ENCODE data around the gene JPH3. TPM values are rescaled to one million over a fixed set of nuclear protein-coding genes. Genes with fewer than 3 reads are reported as not detected.

JPH3 gene
- total RNA-seq, 1 experiment from 2014 or later = not detected

- ChIA-PET CTCF (no interaction called here), POLR2A (ENCODE audit: unreplicated experiment) (no interaction called here)
- no peaks in the 10 kb centered on the region for H4K20me1 ChIP-seq (ENCODE audit: insufficient read depth)
- no peak overlapping the region for H2AFZ ChIP-seq
- H3K4me1 ChIP-seq (replicated peaks; ENCODE audit: insufficient read depth) = no peaks in the 10 kb centered on the region
- no peak overlapping the region for H3K4me2 ChIP-seq
- TF ChIP-seq EZH2 (IDR thresholded peaks at IDR 0.05; ENCODE audit: low read depth) (no peak), CTCF (conservative IDR thresholded peaks at IDR 0.05) (no peak)
- BruUV-seq (replicated peaks) = no TSS peak
- no peak for DNase-seq
- intact Hi-C loops (cut with micrococcal nuclease; ENCODE audit: unreplicated experiment) = no loop called here
- no peaks in the 10 kb centered on the region for H3K36me3 ChIP-seq (ENCODE audit: low read depth)
- H3K79me2 ChIP-seq (ENCODE audit: low read depth) = no peaks in the 10 kb centered on the region
- H3F3A ChIP-seq (ENCODE audit: insufficient read depth, low read depth) = no peaks in the 10 kb centered on the region
- H3K27me3 ChIP-seq (ENCODE audit: insufficient read depth, low read depth) = peaks cover 76% of the 10 kb centered on the region
- H3K4me3 ChIP-seq = no peak overlapping the region
- no peak overlapping the region for H3K27ac ChIP-seq
- no peaks in the 10 kb centered on the region for H3K9me2 ChIP-seq (ENCODE audit: insufficient read depth)
- H3K9me3 ChIP-seq (ENCODE audit: insufficient read depth, low read depth) = no peaks in the 10 kb centered on the region
Observed at GRCh38 chr16:87555647-87556046, 46.7 kb upstream of the JPH3 start.

- no peaks in the 10 kb centered on the region for H3K4me1 ChIP-seq (replicated peaks; ENCODE audit: insufficient read depth)
- H2AFZ ChIP-seq = no peak overlapping the region
- ChIA-PET POLR2A (ENCODE audit: unreplicated experiment) (no interaction called here), CTCF (no interaction called here)
- H3K9me2 ChIP-seq (ENCODE audit: insufficient read depth) = no peaks in the 10 kb centered on the region
- H4K20me1 ChIP-seq (ENCODE audit: insufficient read depth) = no peaks in the 10 kb centered on the region
- no peak overlapping the region for H3K4me3 ChIP-seq
- H3F3A ChIP-seq (ENCODE audit: insufficient read depth, low read depth) = no peaks in the 10 kb centered on the region
- H3K36me3 ChIP-seq (ENCODE audit: low read depth) = no peaks in the 10 kb centered on the region
- H3K27ac ChIP-seq = no peak overlapping the region
- intact Hi-C loops (cut with micrococcal nuclease; ENCODE audit: unreplicated experiment) = no loop called here
- peaks cover 66% of the 10 kb centered on the region for H3K27me3 ChIP-seq (ENCODE audit: insufficient read depth, low read depth)
- no peak for DNase-seq
- no peak for TF ChIP-seq CTCF (conservative IDR thresholded peaks at IDR 0.05)
- no peak for TF ChIP-seq EZH2 (IDR thresholded peaks at IDR 0.05; ENCODE audit: low read depth)
- BruUV-seq (replicated peaks) = no TSS peak
- no peaks in the 10 kb centered on the region for H3K9me3 ChIP-seq (ENCODE audit: insufficient read depth, low read depth)
- H3K4me2 ChIP-seq = no peak overlapping the region
- H3K79me2 ChIP-seq (ENCODE audit: low read depth) = no peaks in the 10 kb centered on the region
Observed at GRCh38 chr16:87556941-87557459, 45.3 kb upstream of the JPH3 start.

GRCh38 chr16:87558682-87559081 lies 43.6 kb upstream of the JPH3 start:
- H3K4me2 ChIP-seq = no peak overlapping the region
- H3K9me3 ChIP-seq (ENCODE audit: insufficient read depth, low read depth) = no peaks in the 10 kb centered on the region
- no peak for TF ChIP-seq EZH2 (IDR thresholded peaks at IDR 0.05; ENCODE audit: low read depth)
- H3K27me3 ChIP-seq (ENCODE audit: insufficient read depth, low read depth) = peaks cover 60% of the 10 kb centered on the region
- CTCF ChIA-PET = no interaction called here
- no peaks in the 10 kb centered on the region for H3K79me2 ChIP-seq (ENCODE audit: low read depth)
- no peak overlapping the region for H3K27ac ChIP-seq
- no TSS peak for BruUV-seq (replicated peaks)
- H2AFZ ChIP-seq = no peak overlapping the region
- H3K36me3 ChIP-seq (ENCODE audit: low read depth) = no peaks in the 10 kb centered on the region
- intact Hi-C loops (cut with micrococcal nuclease; ENCODE audit: unreplicated experiment) = no loop called here
- POLR2A ChIA-PET (ENCODE audit: unreplicated experiment) = no interaction called here
- DNase-seq = no peak
- H4K20me1 ChIP-seq (ENCODE audit: insufficient read depth) = no peaks in the 10 kb centered on the region
- no peak overlapping the region for H3K4me3 ChIP-seq
- H3K4me1 ChIP-seq (replicated peaks; ENCODE audit: insufficient read depth) = no peaks in the 10 kb centered on the region
- no peaks in the 10 kb centered on the region for H3F3A ChIP-seq (ENCODE audit: insufficient read depth, low read depth)
- no peaks in the 10 kb centered on the region for H3K9me2 ChIP-seq (ENCODE audit: insufficient read depth)

- H3K36me3 ChIP-seq (ENCODE audit: low read depth) = no peaks in the 10 kb centered on the region
- H3K4me3 ChIP-seq = no peak overlapping the region
- ChIA-PET CTCF (no interaction called here), POLR2A (ENCODE audit: unreplicated experiment) (no interaction called here)
- no peaks in the 10 kb centered on the region for H3K79me2 ChIP-seq (ENCODE audit: low read depth)
- DNase-seq = no peak
- BruUV-seq (replicated peaks) = no TSS peak
- no peaks in the 10 kb centered on the region for H3K9me2 ChIP-seq (ENCODE audit: insufficient read depth)
- H3K9me3 ChIP-seq (ENCODE audit: insufficient read depth, low read depth) = no peaks in the 10 kb centered on the region
- H3K4me2 ChIP-seq = no peak overlapping the region
- no peaks in the 10 kb centered on the region for H3F3A ChIP-seq (ENCODE audit: insufficient read depth, low read depth)
- H4K20me1 ChIP-seq (ENCODE audit: insufficient read depth) = no peaks in the 10 kb centered on the region
- intact Hi-C loops (cut with micrococcal nuclease; ENCODE audit: unreplicated experiment) = no loop called here
- TF ChIP-seq EZH2 (IDR thresholded peaks at IDR 0.05; ENCODE audit: low read depth) (no peak), CTCF (conservative IDR thresholded peaks at IDR 0.05) (no peak)
- H3K27me3 ChIP-seq (ENCODE audit: insufficient read depth, low read depth) = peaks cover 47% of the 10 kb centered on the region
- H3K27ac ChIP-seq = no peak overlapping the region
- no peak overlapping the region for H2AFZ ChIP-seq
- no peaks in the 10 kb centered on the region for H3K4me1 ChIP-seq (replicated peaks; ENCODE audit: insufficient read depth)
Observed at GRCh38 chr16:87559945-87560344, 42.4 kb upstream of the JPH3 start.
